ENCODE data around the gene COQ9. TPM values are rescaled to one million over a fixed set of nuclear protein-coding genes. Genes with fewer than 3 reads are reported as not detected.

Gene COQ9
- total RNA-seq, 1 donor from 2014 or later, result 37.6 TPM

DNA sequence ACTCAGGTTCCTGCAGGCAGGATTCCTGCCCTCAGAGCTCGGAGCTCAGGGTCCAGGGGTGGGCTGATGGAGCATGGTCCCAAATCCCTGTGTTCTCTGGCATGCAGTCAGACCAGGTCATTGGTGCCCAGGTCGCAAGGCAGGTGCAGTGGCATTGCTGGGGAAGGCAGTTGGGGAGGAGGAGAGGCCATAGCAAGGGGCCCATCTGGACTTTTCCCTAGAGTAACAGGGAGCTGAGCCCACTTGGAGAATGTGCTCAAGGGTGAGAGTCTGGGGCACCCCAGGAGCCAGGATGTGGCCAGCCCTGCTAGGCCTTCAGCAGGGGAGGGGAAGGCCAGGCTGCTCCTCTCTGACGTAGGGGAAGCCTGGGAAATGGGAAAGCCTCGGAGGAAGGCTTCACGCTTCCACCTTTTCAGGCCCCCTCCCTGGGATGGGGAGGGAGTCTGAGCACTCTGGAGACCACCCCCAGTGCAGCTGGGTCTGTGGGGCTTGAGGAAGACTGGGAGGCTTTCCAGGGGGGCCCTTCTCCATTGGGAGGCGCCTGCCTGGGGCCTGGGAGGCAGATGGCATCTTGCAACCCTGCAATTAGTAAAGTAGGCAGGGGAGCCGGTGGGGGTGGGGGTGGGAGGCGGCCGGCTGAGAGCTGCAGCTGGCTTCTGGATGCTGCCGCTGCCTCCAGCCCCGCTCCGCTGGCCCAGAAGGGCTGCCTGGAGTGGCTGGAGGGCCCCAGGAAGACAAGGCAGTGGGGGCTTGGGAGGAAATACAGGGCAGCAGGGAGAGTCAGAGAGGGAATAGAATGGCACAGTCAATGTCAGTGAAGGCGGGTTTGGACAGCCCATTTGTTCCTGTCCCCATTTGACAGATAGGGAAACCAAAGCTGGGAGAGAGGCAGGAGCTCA is 60.1 kb downstream of the COQ9 start:
- Histone ChIP-seq H3K4me1 (peaks cover under 1% of the 10 kb centered on the region), H3K36me3 (no peaks in the 10 kb centered on the region), H3K27me3 (no peaks in the 10 kb centered on the region), H3K4me3 (no peak overlapping the region), H3K27ac (no peak overlapping the region), H3K9me3 (no peaks in the 10 kb centered on the region)
- DNase-seq (ENCODE audit: extremely low spot score in 2 of 2), result no peak
- intact Hi-C loops (cut with DNase I), result no loop called here
- TF ChIP-seq, protein P1, sequence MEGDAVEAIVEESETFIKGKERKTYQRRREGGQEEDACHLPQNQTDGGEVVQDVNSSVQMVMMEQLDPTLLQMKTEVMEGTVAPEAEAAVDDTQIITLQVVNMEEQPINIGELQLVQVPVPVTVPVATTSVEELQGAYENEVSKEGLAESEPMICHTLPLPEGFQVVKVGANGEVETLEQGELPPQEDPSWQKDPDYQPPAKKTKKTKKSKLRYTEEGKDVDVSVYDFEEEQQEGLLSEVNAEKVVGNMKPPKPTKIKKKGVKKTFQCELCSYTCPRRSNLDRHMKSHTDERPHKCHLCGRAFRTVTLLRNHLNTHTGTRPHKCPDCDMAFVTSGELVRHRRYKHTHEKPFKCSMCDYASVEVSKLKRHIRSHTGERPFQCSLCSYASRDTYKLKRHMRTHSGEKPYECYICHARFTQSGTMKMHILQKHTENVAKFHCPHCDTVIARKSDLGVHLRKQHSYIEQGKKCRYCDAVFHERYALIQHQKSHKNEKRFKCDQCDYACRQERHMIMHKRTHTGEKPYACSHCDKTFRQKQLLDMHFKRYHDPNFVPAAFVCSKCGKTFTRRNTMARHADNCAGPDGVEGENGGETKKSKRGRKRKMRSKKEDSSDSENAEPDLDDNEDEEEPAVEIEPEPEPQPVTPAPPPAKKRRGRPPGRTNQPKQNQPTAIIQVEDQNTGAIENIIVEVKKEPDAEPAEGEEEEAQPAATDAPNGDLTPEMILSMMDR (IDR thresholded peaks at IDR 0.05), result no peak
- TF ChIP-seq POLR2A (IDR thresholded peaks at IDR 0.05), result no peak
- TF ChIP-seq POLR2AphosphoS5 (IDR thresholded peaks at IDR 0.05; ENCODE audit: insufficient read depth in 1 of 2, low read depth in 1 of 2), result no peak

DNA sequence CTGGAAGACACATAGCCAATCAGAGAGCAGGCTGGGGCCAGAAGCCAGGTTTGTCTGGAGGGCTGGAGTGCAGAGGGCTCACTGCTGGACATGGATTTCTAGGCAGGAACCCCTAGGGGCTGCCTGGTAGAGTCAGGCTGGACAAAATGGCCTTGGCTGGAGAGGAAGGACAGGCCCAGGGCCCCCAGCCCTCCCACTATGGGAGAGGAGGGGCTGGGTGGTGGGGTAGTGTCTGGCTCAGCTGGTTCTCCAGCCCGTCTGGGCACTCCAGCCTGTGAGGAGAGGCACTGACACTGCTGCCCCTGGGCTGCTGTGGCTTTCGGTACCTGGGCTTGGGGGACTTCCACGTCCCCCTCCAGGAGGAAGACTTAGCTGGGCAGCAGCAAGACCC is 60.8 kb downstream of the COQ9 start:
- Histone ChIP-seq H3K4me1 (peaks cover 7% of the 10 kb centered on the region), H3K36me3 (no peaks in the 10 kb centered on the region), H3K27me3 (no peaks in the 10 kb centered on the region), H3K9me3 (no peaks in the 10 kb centered on the region), H3K4me3 (no peak overlapping the region), H3K27ac (no peak overlapping the region)
- intact Hi-C loops (cut with DNase I), result no loop called here
- DNase-seq (ENCODE audit: extremely low spot score in 2 of 2), result no peak
- TF ChIP-seq, protein P1 (IDR thresholded peaks at IDR 0.05), result no peak
- TF ChIP-seq POLR2A (IDR thresholded peaks at IDR 0.05), result no peak
- no peak for TF ChIP-seq POLR2AphosphoS5 (IDR thresholded peaks at IDR 0.05; ENCODE audit: insufficient read depth in 1 of 2, low read depth in 1 of 2)

DNA sequence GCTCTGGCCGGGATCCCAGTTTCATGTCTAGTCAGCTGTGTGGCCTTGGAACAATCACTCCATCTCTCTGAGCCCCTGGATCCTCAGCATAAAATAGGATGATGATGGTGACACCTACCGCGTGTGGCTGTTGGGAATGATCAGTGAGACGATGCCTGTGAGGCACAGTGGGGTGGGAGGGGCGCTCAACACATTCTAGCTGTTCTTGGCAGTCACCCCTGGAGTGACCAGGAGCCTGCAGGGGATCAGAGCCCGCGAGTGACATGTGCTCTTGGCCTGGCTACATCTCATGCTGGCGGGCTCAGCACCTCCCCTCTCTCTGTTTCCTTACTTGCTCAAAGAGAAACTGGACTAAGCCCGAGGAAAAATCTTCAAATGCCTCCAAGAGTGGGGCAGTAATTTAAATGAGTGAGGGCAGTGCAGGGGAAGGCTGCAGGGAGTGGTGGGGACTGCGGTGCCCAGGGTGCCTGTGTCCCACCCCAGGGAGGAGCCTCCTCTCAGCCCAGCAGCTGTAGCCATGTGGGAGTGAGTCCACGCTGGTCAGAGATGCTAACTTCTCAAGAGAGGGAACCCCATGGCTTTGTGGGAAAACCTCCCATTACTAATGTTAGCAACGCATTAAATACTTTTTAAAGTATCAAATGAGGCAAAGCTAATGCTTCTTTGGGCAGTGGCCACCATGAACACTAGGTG is 62.1 kb downstream of the COQ9 start:
- Histone ChIP-seq H3K4me3 (no peak overlapping the region), H3K4me1 (peaks cover 20% of the 10 kb centered on the region), H3K27me3 (no peaks in the 10 kb centered on the region), H3K9me3 (no peaks in the 10 kb centered on the region), H3K27ac (no peak overlapping the region), H3K36me3 (no peaks in the 10 kb centered on the region)
- TF ChIP-seq POLR2A (IDR thresholded peaks at IDR 0.05) (no peak), POLR2AphosphoS5 (IDR thresholded peaks at IDR 0.05; ENCODE audit: insufficient read depth in 1 of 2, low read depth in 1 of 2) (no peak)
- TF ChIP-seq, protein P1 (IDR thresholded peaks at IDR 0.05), result no peak
- intact Hi-C loops (cut with DNase I), result no loop called here
- no peak for DNase-seq (ENCODE audit: extremely low spot score in 2 of 2)

DNA sequence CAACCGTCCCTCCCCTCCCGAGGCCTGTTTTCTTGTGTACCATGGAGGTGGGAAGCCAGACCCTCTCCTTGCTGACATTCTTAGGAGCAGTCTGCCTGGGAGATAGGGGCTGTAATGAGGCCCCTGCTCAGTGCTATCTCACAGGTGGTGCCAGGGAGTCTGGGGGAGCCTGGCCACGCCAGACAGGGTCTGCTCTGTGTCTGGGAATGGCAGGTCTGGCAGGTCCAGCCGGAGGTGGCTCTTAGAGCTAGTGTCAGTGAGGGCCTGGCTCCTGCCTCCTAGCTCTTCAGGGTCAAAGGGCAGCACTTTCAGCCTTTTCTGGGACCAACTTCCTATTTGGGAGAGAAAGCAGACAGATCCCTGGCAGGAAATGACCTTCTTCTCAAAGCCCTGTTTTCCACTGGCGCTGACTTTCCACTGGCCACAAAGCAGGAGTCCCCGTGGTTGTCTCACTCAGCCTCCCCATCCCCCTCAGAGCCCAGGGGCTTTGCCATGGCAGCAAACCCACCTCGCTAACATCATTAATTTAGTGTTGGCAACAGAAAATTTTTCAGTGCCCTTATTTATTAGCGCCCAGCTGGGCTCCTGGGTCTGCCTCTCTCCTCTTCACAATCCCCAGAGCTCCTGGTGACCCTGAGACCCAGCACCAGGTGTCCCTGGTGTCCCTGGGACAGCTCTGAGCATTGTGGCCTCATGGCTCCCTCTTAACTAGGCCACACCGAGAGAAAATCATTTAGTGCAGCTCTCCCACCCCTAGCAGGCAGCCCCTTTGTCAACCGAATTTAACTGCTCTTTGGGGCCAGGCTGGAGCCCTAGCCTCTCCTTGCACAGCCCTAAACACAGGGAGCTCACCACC is 63.0 kb downstream of the COQ9 start:
- no peak overlapping the region for H3K27ac ChIP-seq

More for the DNA sequence above, 63.0 kb downstream of the COQ9 start:
- Histone ChIP-seq H3K4me3 (no peak overlapping the region), H3K27me3 (no peaks in the 10 kb centered on the region), H3K36me3 (no peaks in the 10 kb centered on the region), H3K9me3 (no peaks in the 10 kb centered on the region), H3K4me1 (peaks cover 29% of the 10 kb centered on the region)
- no peak for DNase-seq (ENCODE audit: extremely low spot score in 2 of 2)
- TF ChIP-seq, protein P1 (IDR thresholded peaks at IDR 0.05), result no peak
- TF ChIP-seq POLR2A (IDR thresholded peaks at IDR 0.05), result no peak
- no peak for TF ChIP-seq POLR2AphosphoS5 (IDR thresholded peaks at IDR 0.05; ENCODE audit: insufficient read depth in 1 of 2, low read depth in 1 of 2)
- intact Hi-C loops (cut with DNase I), result loop anchor here (10.0 kb wide), 1 partner anchor 85 kb away; no protein-coding TSS in a partner anchor

Other genes with a start within 250 kb of the COQ9 start
- 44.7 TPM for gene ARL2BP, start 202.2 kb upstream of the COQ9 start, total RNA-seq
- gene PLLP, start 162.8 kb upstream of the COQ9 start, total RNA-seq, result 44.0 TPM
- gene CCL22, start 88.7 kb upstream of the COQ9 start, total RNA-seq, result 0.49 TPM
- gene CX3CL1, start 75.0 kb upstream of the COQ9 start, total RNA-seq, result 24.8 TPM
- not detected for gene CCL17, start 42.7 kb upstream of the COQ9 start, total RNA-seq
- 28.0 TPM for gene CIAPIN1, start 94 bp upstream of the COQ9 start, total RNA-seq
- gene POLR2C, start 15.2 kb downstream of the COQ9 start, total RNA-seq, result 127 TPM
- gene DOK4, start 39.0 kb downstream of the COQ9 start, total RNA-seq, result 19.4 TPM
- 22.1 TPM for gene CCDC102A, start 89.1 kb downstream of the COQ9 start, total RNA-seq
- 2.2 TPM for gene ADGRG5, start 95.2 kb downstream of the COQ9 start, total RNA-seq
- gene ADGRG1, start 181.2 kb downstream of the COQ9 start, total RNA-seq, result 97.7 TPM
- gene ADGRG3, start 220.8 kb downstream of the COQ9 start, total RNA-seq, result 10.3 TPM
- gene DRC7, start 247.3 kb downstream of the COQ9 start, total RNA-seq, result not detected

Data from vagina (tissue), 2 donors.